KMS-11 (cell line): Measurements from ENCODE around the gene PLA2G2C.

Source experiments
- H2AFZ ChIP-seq: fragments of 200-600 bp; sonication (generic); 2 replicates; pipeline ENCODE4 v1.6.1; 2016; ENCODE audit warnings: antibody characterized with exemption, mixed run types, low read depth
- H3K27ac ChIP-seq: fragments of 200-600 bp; sonication (generic); 2 replicates; pipeline ENCODE4 v1.6.1; 2016; ENCODE audit warnings: mild to moderate bottlenecking, mixed run types
- H3K27me3 ChIP-seq: fragments of 200-600 bp; sonication (generic); 2 replicates; pipeline ENCODE4 v1.6.1; 2017; ENCODE audit warnings: mild to moderate bottlenecking, low read depth, mixed run types, moderate library complexity; ENCODE audit not compliant: insufficient read depth
- H3K36me3 ChIP-seq: fragments of 200-600 bp; sonication (generic); 2 replicates; pipeline ENCODE4 v1.6.1; 2017; ENCODE audit warnings: mild to moderate bottlenecking, mixed run types; ENCODE audit not compliant: insufficient read depth
- H3K4me1 ChIP-seq: fragments of 200-600 bp; sonication (generic); 2 replicates; pipeline ENCODE4 v1.6.1; 2016; ENCODE audit warnings: mild to moderate bottlenecking, low read depth, mixed run types; ENCODE audit not compliant: poor library complexity, severe bottlenecking
- H3K4me2 ChIP-seq: fragments of 200-600 bp; sonication (generic); 2 replicates; pipeline ENCODE4 v1.7.0; 2016; ENCODE audit warnings: mild to moderate bottlenecking, mixed run types
- H3K4me3 ChIP-seq: fragments of 200-600 bp; sonication (generic); IDR thresholded peaks from 2 replicates; pipeline ENCODE4 v1.6.1; 2017; ENCODE audit warnings: low read depth, low read length, mixed read lengths; ENCODE audit not compliant: insufficient read depth
- H3K79me2 ChIP-seq: fragments of 200-600 bp; sonication (generic); 2 replicates; pipeline ENCODE4 v1.6.1; 2016; ENCODE audit warnings: low read depth, mixed run types; ENCODE audit not compliant: insufficient read depth
- H3K9ac ChIP-seq: fragments of 200-600 bp; sonication (generic); 2 replicates; pipeline ENCODE4 v1.6.1; 2016; ENCODE audit warnings: mild to moderate bottlenecking, mixed run types
- H4K20me1 ChIP-seq: fragments of 200-600 bp; sonication (generic); 2 replicates; pipeline ENCODE4 v1.6.1; 2016; ENCODE audit warnings: mild to moderate bottlenecking, mixed run types; ENCODE audit not compliant: insufficient read depth
- TF ChIP-seq, protein P1 (sequence below): fragments of 200-600 bp; sonication (generic); conservative IDR thresholded peaks from 2 replicates; pipeline ENCODE4 v1.6.1; 2017; ENCODE audit warnings: low read depth, mild to moderate bottlenecking, antibody characterized with exemption, low read length, moderate library complexity, mixed read lengths

PLA2G2C gene

DNA sequence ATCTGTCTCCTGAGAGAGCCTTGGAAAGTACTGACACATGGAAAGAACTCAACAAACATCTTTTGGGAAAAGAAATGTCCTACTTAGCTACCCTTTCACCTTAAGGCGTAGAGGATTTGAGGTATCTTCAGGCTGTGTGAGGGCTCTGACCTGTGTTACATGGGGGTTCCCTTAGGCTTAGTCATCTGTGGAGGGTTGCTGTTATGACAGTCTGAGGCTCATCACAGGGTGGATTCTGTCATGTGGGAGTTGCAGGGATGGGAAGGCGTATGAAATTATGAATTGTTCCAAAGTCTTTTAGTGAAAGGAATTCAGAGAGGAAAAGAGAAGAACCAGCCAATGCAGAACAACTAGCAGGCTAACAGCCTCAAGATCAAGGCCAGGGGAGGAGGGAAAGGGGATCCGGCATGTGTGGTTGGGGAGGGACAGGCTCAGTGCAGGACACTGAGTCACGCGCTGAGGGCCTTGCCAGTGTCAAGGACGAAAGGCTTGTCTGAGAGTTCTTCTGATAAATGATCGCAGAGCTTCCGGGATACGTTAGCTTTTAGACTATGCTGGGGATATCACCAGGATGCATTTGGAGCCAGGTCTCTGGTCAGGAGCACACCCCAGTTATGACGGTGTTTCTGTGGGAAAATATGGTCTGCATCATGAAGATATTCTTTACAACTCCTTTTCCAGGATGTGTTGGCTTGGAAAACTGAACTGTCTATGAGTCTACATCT lies 24.6 kb upstream of the PLA2G2C start:
- Histone ChIP-seq H3K4me3 (no peak overlapping the region), H2AFZ (no peak overlapping the region), H3K27me3 (peaks cover 74% of the 10 kb centered on the region), H3K36me3 (no peaks in the 10 kb centered on the region), H3K4me2 (no peak overlapping the region), H3K9ac (no peak overlapping the region), H3K79me2 (no peaks in the 10 kb centered on the region), H3K4me1 (no peaks in the 10 kb centered on the region), H3K27ac (no peak overlapping the region), H4K20me1 (no peaks in the 10 kb centered on the region)
- TF ChIP-seq, protein P1, sequence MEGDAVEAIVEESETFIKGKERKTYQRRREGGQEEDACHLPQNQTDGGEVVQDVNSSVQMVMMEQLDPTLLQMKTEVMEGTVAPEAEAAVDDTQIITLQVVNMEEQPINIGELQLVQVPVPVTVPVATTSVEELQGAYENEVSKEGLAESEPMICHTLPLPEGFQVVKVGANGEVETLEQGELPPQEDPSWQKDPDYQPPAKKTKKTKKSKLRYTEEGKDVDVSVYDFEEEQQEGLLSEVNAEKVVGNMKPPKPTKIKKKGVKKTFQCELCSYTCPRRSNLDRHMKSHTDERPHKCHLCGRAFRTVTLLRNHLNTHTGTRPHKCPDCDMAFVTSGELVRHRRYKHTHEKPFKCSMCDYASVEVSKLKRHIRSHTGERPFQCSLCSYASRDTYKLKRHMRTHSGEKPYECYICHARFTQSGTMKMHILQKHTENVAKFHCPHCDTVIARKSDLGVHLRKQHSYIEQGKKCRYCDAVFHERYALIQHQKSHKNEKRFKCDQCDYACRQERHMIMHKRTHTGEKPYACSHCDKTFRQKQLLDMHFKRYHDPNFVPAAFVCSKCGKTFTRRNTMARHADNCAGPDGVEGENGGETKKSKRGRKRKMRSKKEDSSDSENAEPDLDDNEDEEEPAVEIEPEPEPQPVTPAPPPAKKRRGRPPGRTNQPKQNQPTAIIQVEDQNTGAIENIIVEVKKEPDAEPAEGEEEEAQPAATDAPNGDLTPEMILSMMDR = no peak

DNA sequence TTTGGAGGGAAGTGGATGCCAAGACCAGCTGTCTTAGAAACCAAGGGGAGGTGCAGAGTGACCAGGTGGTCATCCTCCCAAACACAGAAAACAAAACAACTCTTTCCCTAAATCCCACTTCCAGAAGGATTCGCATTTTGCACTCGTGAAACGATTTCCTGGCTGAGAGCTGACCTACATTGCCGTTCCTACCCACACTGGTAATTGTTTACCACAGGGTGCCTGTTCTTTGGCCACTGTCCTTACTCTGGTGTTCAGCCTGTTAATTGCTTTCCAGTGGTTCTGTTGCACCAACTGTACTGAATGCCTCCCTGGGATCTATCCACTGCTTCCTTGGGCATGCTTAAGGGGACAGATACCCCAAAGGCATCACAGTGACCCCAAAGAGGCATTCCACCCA lies 23.2 kb upstream of the PLA2G2C start:
- Histone ChIP-seq H3K79me2 (no peaks in the 10 kb centered on the region), H3K9ac (no peak overlapping the region), H4K20me1 (no peaks in the 10 kb centered on the region), H3K27me3 (peaks cover 65% of the 10 kb centered on the region), H3K27ac (no peak overlapping the region), H3K4me1 (no peaks in the 10 kb centered on the region), H3K4me2 (no peak overlapping the region), H2AFZ (no peak overlapping the region), H3K4me3 (no peak overlapping the region), H3K36me3 (no peaks in the 10 kb centered on the region)
- TF ChIP-seq, protein P1 = no peak

DNA sequence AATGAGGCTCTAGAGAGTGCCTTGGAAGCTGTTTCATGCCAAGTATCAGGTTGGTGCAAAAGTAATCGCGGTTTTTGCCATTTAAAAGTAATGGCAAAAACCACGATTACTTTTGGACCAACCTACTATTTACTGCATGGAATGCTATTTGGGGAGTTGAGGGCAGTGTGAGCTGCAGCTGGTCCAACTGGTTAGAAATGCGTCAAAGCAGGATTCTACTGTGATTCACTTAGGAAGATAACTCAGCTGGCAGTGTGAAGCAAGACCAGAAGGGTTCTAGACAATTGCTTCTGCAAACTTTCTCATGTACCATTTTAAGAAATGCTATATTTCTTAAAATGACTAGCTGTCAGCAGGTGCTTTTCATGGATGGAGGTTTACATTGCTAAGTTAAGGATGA lies 21.2 kb upstream of the PLA2G2C start:
- H3K9ac ChIP-seq = no peak overlapping the region
- no peak overlapping the region for H2AFZ ChIP-seq
- H3K79me2 ChIP-seq = no peaks in the 10 kb centered on the region
- H3K27me3 ChIP-seq = peaks cover 57% of the 10 kb centered on the region
- no peak overlapping the region for H3K4me2 ChIP-seq
- no peaks in the 10 kb centered on the region for H3K4me1 ChIP-seq
- no peak overlapping the region for H3K4me3 ChIP-seq
- H3K36me3 ChIP-seq = no peaks in the 10 kb centered on the region
- no peak overlapping the region for H3K27ac ChIP-seq
- TF ChIP-seq, protein P1 = no peak
- no peaks in the 10 kb centered on the region for H4K20me1 ChIP-seq

DNA sequence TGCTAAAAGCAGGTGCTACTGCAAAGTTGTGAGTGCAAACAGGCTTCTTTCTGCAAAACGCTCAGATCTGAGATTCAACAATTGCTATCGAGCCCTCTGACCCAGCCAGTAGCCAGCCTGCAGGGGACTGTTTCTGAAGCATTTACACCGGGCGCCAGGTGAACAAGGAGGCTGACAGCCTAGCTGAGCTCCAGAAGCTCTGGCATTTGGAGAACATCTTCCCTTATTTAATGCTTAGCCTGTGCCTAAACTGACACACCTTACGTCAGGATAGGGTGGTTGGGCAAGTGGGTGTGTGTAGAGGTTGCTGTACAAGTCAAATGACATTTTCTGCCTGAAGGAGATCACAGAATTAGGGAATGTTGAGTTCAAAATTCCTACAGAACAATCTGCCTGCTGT lies 15.8 kb upstream of the PLA2G2C start:
- Histone ChIP-seq H3K79me2 (no peaks in the 10 kb centered on the region), H3K27me3 (peaks cover 50% of the 10 kb centered on the region), H3K36me3 (no peaks in the 10 kb centered on the region), H3K27ac (no peak overlapping the region), H3K4me1 (no peaks in the 10 kb centered on the region), H3K4me2 (no peak overlapping the region), H4K20me1 (no peaks in the 10 kb centered on the region), H3K4me3 (no peak overlapping the region), H3K9ac (no peak overlapping the region), H2AFZ (no peak overlapping the region)
- TF ChIP-seq, protein P1 = no peak
